PC-3 (cell line): ENCODE results near the gene WDFY4.

Source experiments
- EZH2 ChIP-seq: fragments of 300-600 bp; sonication (generic); IDR thresholded peaks from one replicate; pipeline ENCODE4 v1.6.1; 2017; ENCODE audit warnings: antibody characterized with exemption, mild to moderate bottlenecking, low read length; ENCODE audit not compliant: unreplicated experiment
- TF ChIP-seq, protein P1 (sequence below): fragments of 300-600 bp; sonication (generic); conservative IDR thresholded peaks from 2 replicates; pipeline ENCODE4 v1.5.1; 2017; ENCODE audit warnings: antibody characterized with exemption, low read depth, mild to moderate bottlenecking, low read length

- TF ChIP-seq EZH2: no peak
- TF ChIP-seq, protein P1, sequence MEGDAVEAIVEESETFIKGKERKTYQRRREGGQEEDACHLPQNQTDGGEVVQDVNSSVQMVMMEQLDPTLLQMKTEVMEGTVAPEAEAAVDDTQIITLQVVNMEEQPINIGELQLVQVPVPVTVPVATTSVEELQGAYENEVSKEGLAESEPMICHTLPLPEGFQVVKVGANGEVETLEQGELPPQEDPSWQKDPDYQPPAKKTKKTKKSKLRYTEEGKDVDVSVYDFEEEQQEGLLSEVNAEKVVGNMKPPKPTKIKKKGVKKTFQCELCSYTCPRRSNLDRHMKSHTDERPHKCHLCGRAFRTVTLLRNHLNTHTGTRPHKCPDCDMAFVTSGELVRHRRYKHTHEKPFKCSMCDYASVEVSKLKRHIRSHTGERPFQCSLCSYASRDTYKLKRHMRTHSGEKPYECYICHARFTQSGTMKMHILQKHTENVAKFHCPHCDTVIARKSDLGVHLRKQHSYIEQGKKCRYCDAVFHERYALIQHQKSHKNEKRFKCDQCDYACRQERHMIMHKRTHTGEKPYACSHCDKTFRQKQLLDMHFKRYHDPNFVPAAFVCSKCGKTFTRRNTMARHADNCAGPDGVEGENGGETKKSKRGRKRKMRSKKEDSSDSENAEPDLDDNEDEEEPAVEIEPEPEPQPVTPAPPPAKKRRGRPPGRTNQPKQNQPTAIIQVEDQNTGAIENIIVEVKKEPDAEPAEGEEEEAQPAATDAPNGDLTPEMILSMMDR: no peak
Measured at GRCh38 chr10:48750019-48750418, 65.3 kb downstream of the WDFY4 start.
